OCI-LY7 (cell line): ENCODE measurements around the gene ARHGAP26. TPM values are rescaled to one million over a fixed set of nuclear protein-coding genes. Genes with fewer than 3 reads are reported as not detected.
A peak's percentile ranks its signal among the peaks of the same experiment; 100 is the strongest.

Experiments used
- BruUV-seq: library from RNA; stranded (reverse); fragments of 400-500 nt; replicated peaks from 2 replicates; lab custom pipeline; 2021; lab: Mats Ljungman, UMichigan
- CTCF ChIA-PET: fragments of 300-600 bp; sonication (Branson Sonifier 250); formaldehyde crosslinking; loops from one replicate; lab custom pipeline; 2022; ENCODE audit warnings: antibody characterized with exemption; ENCODE audit not compliant: unreplicated experiment; lab: Charles Lee
- POLR2A ChIA-PET: fragments of 300-600 bp; sonication (Branson Sonifier 250); formaldehyde crosslinking; loops from one replicate; lab custom pipeline; 2022; ENCODE audit warnings: antibody characterized with exemption; lab: Charles Lee
- DNase-seq: peaks from one replicate; pipeline ENCODE4 v3.0.0-alpha.2; 2015; ENCODE audit warnings: low spot score
- H2AFZ ChIP-seq: fragments of 200-600 bp; sonication (generic), shearing (Covaris generic); 2 replicates; pipeline ENCODE4 v1.6.1; 2014; ENCODE audit warnings: mild to moderate bottlenecking, antibody characterized with exemption, low read length, moderate library complexity
- H3K27ac ChIP-seq: fragments of 200-600 bp; sonication (generic); 2 replicates; pipeline ENCODE4 v1.5.1; 2014; ENCODE audit warnings: mixed run types, low read depth, mild to moderate bottlenecking, moderate library complexity, low read length, inconsistent platforms; ENCODE audit not compliant: poor library complexity, severe bottlenecking
- H3K36me3 ChIP-seq: fragments of 200-600 bp; sonication (generic); 2 replicates; pipeline ENCODE4 v1.6.1; 2014; ENCODE audit warnings: mild to moderate bottlenecking, antibody characterized with exemption, low read length, moderate library complexity, mixed read lengths; ENCODE audit not compliant: insufficient read depth
- H3K4me1 ChIP-seq: fragments of 200-600 bp; sonication (generic); 2 replicates; pipeline ENCODE4 v1.5.1; 2014; ENCODE audit warnings: mild to moderate bottlenecking, low read length; ENCODE audit not compliant: insufficient read depth, poor library complexity, severe bottlenecking
- H3K4me2 ChIP-seq: fragments of 200-600 bp; sonication (generic); 2 replicates; pipeline ENCODE4 v1.6.1; 2014; ENCODE audit warnings: mild to moderate bottlenecking, low read length
- H3K4me3 ChIP-seq: fragments of 200-600 bp; sonication (generic); 2 replicates; pipeline ENCODE4 v1.5.1; 2014; ENCODE audit warnings: mild to moderate bottlenecking, low read depth, low read length; ENCODE audit not compliant: poor library complexity, severe bottlenecking
- H3K79me2 ChIP-seq: fragments of 200-600 bp; sonication (generic); 2 replicates; pipeline ENCODE4 v1.6.1; 2016; ENCODE audit warnings: low read depth, mild to moderate bottlenecking, low read length, moderate library complexity, mixed read lengths; ENCODE audit not compliant: insufficient read depth
- H3K9me2 ChIP-seq: fragments of 200-600 bp; sonication (generic); 2 replicates; pipeline ENCODE4 v1.6.1; 2016; ENCODE audit warnings: mild to moderate bottlenecking, low read length, mixed read lengths; ENCODE audit not compliant: insufficient read depth
- H3K9me3 ChIP-seq: fragments of 200-600 bp; sonication (generic); 2 replicates; pipeline ENCODE4 v1.6.1; 2014; ENCODE audit warnings: mild to moderate bottlenecking, mixed run types, low read length, mixed read lengths
- H4K20me1 ChIP-seq: fragments of 200-600 bp; sonication (generic); 2 replicates; pipeline ENCODE4 v1.6.1; 2014; ENCODE audit warnings: mild to moderate bottlenecking, antibody characterized with exemption, low read length, moderate library complexity, mixed read lengths; ENCODE audit not compliant: insufficient read depth
- CTCF ChIP-seq: fragments of 200-600 bp; sonication (generic); conservative IDR thresholded peaks from 2 replicates; pipeline ENCODE4 v1.5.1; 2014; ENCODE audit warnings: mild to moderate bottlenecking, antibody characterized with exemption, low read length, moderate library complexity, mixed read lengths
- EZH2phosphoT487 ChIP-seq: fragments of 200-600 bp; sonication (generic); IDR thresholded peaks from 2 replicates; pipeline ENCODE4 v1.6.1; 2018; ENCODE audit warnings: low read depth, borderline replicate concordance, mild to moderate bottlenecking, mixed run types, antibody characterized with exemption, low read length, moderate library complexity, mixed read lengths
- intact Hi-C: fragments of 100-400 bp; cut with micrococcal nuclease; formaldehyde crosslinking; loops from one replicate; pipeline ENCODE4 v1.10.0; 2022; ENCODE audit not compliant: unreplicated experiment
- total RNA-seq, 2 experiments: library from RNA; depleted of rRNA in 1 of 2; stranded (reverse); fragments of >200 nt in 1 of 2; shearing (Covaris generic) in 1 of 2; gene quantifications; 2 replicates each; pipeline ENCODE4 v1.2.3, GENCODE V29; 2014 to 2022

ARHGAP26 gene
- total RNA-seq, 2 experiments from 2014 or later = 7.0 to 19.1 TPM

- no TSS peak for BruUV-seq
- H2AFZ ChIP-seq = peak overlapping the region; percentile 92; the same call in 1 of the 2 replicates
These were observed 459.3 kb downstream of the ARHGAP26 start for GRCh38 chr5:143229426-143229895.

GRCh38 chr5:143229896-143230675 lies 459.9 kb downstream of the ARHGAP26 start:
- Histone ChIP-seq H3K79me2 (no peaks in the 10 kb centered on the region), H3K4me3 (peak overlapping the region; percentile 31), H3K36me3 (no peaks in the 10 kb centered on the region), H2AFZ (peak overlapping the region; percentile 92; the same call in 1 of the 2 replicates), H3K9me2 (no peaks in the 10 kb centered on the region), H4K20me1 (no peaks in the 10 kb centered on the region), H3K9me3 (no peaks in the 10 kb centered on the region), H3K4me1 (peaks cover 22% of the 10 kb centered on the region), H3K27ac (peak overlapping the region; percentile 70), H3K4me2 (peak overlapping the region; percentile 76)
- no TSS peak for BruUV-seq
- CTCF ChIA-PET = interaction anchor here (1.1 kb wide), 1 partner anchor 10 kb away, joined by 3 read pairs; no protein-coding TSS in a partner anchor
- POLR2A ChIA-PET = interaction anchor here (0.6 to 1.8 kb wide), 3 partner anchors 10 to 174 kb away, joined by 3 to 9 read pairs (median 3); partner anchors contain the start of gene NR3C1
- peak; percentile 83 for DNase-seq
- intact Hi-C loops = loop anchor here (5.0 kb wide), 1 partner anchor 172 kb away; the partner anchor contains the start of gene NR3C1
- TF ChIP-seq EZH2phosphoT487 (no peak), CTCF (no peak)

More at GRCh38 chr5:143229426-143229895, 459.3 kb downstream of the ARHGAP26 start:
- ChIA-PET POLR2A (interaction anchor here (0.6 to 1.8 kb wide), 4 partner anchors 9 to 175 kb away, joined by 3 to 9 read pairs (median 3); partner anchors contain the start of gene NR3C1), CTCF (interaction anchor here (0.7 to 1.1 kb wide), 3 partner anchors 10 to 270 kb away, joined by 3 to 5 read pairs (median 4); no protein-coding TSS in a partner anchor)
- Histone ChIP-seq H3K4me1 (peaks cover 22% of the 10 kb centered on the region), H4K20me1 (no peaks in the 10 kb centered on the region), H3K4me2 (peak overlapping the region; percentile 76), H3K9me3 (no peaks in the 10 kb centered on the region), H3K79me2 (no peaks in the 10 kb centered on the region), H3K36me3 (no peaks in the 10 kb centered on the region), H3K9me2 (no peaks in the 10 kb centered on the region), H3K4me3 (peak overlapping the region; percentile 31), H3K27ac (peak overlapping the region; percentile 70)
- DNase-seq = peak; percentile 62
- intact Hi-C loops = loop anchor here (5.0 kb wide), 1 partner anchor 173 kb away; the partner anchor contains the start of gene NR3C1
- TF ChIP-seq CTCF = no peak
- TF ChIP-seq EZH2phosphoT487 = no peak
